Memory B cell (primary cell): ENCODE data around the gene FAM32A.
A peak's percentile ranks its signal among the peaks of the same experiment; 100 is the strongest.

Source experiments
- ATAC-seq: fragments of 150-1000 bp; cut with Tn5 transposase; 2 replicates; pipeline ENCODE4 v1.10.0; 2021; ENCODE audit warnings: low read depth, mild to moderate bottlenecking, moderate library complexity
- DNase-seq, 2 donors: peaks; one replicate each; pipeline ENCODE4 v3.0.0; 2022; ENCODE audit warnings: low spot score in 2 of 2
- H3K27ac Mint-ChIP-seq: one replicate; pipeline ENCODE4 v1.8.0; 2022; ENCODE audit warnings: mild to moderate bottlenecking, moderate library complexity, mixed read lengths
- H3K27me3 Mint-ChIP-seq: one replicate; pipeline ENCODE4 v1.8.0; 2022; ENCODE audit warnings: mixed read lengths
- H3K36me3 Mint-ChIP-seq: one replicate; pipeline ENCODE4 v1.8.0; 2022; ENCODE audit warnings: mild to moderate bottlenecking, mixed read lengths
- H3K4me1 Mint-ChIP-seq: one replicate; pipeline ENCODE4 v1.8.0; 2022; ENCODE audit warnings: mixed read lengths
- H3K4me3 Mint-ChIP-seq: one replicate; pipeline ENCODE4 v1.8.0; 2022; ENCODE audit warnings: mild to moderate bottlenecking, moderate library complexity, mixed read lengths
- H3K9me3 Mint-ChIP-seq: one replicate; pipeline ENCODE4 v1.8.0; 2022; ENCODE audit warnings: mixed read lengths

The FAM32A gene

DNA sequence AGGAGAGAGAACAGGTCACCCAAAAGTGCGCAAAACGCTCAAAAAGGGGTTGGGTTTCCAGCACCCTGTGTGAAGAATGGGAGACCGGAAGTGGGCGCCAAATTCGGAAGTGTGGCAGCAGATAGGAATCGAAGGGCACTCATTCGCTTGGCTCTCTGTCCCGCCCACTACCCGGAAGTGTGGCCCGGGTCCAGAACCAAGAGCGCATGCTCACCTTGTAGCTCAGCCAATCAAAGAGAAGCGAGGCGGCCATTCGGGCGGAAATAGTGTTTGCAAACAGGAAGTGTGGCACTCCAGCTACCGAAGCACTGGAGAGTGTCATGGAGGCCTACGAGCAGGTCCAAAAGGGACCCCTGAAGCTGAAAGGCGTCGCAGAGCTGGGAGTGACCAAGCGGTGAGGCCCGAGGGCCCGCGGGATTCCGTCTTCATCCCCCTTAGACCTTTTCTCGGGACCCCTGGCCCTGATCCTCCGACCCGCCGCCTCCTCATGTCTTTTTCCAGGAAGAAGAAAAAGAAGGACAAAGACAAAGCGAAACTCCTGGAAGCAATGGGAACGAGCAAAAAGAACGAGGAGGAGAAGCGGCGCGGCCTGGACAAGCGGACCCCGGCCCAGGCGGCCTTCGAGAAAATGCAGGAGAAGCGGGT lies at the start of gene FAM32A:
Gene FAM32A (plus strand): TSS at position 288 of the 645 bp plus-strand sequence. CDS start 33 bp downstream, at position 321.
- Mint-ChIP-seq H3K27ac (peak within 1 kb of the TSS; percentile 97), H3K4me1 (peaks cover 19% of the 10 kb centered on the region), H3K4me3 (peak within 1 kb of the TSS; percentile 98), H3K27me3 (no peaks in the 10 kb centered on the region), H3K36me3 (peaks cover 17% of the 10 kb centered on the region), H3K9me3 (no peaks in the 10 kb centered on the region)
- peak; percentile 89 to 99 for DNase-seq
- peak; percentile 90 for ATAC-seq

DNA sequence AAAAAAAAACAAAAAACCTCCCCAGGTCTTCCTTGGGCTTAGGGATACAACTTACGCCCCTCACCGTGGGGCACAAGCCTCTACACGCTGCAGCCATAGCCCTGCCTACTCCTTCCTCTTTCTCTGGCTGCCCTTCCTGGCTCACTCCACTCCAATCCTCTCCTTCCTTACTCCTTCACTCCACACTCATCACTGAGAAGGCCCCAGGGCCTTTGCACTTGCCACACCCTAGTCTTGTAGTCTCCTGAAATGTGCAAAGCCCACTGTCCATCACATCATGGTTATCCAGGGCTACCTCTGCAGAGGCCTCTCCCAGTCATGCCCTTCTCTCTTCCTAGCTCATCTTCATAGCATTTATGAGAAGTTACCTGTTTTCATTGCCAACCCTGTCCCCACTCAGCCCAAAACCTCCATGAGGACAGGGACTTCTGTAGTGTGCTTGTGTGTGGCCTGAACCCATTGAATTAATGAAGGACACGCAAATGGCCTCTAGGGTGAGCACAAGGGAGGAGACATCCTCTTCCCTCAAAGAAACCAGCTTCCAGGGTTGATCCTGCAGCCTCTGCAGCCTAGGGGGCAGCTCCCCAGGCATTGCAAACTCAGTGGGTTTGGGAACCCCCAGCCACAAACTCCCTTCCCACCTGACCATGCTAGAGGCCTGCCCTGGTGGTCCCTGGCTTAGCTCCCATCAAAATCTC lies 49.6 kb upstream of the FAM32A start:
- no peaks in the 10 kb centered on the region for H3K27me3 Mint-ChIP-seq

DNA sequence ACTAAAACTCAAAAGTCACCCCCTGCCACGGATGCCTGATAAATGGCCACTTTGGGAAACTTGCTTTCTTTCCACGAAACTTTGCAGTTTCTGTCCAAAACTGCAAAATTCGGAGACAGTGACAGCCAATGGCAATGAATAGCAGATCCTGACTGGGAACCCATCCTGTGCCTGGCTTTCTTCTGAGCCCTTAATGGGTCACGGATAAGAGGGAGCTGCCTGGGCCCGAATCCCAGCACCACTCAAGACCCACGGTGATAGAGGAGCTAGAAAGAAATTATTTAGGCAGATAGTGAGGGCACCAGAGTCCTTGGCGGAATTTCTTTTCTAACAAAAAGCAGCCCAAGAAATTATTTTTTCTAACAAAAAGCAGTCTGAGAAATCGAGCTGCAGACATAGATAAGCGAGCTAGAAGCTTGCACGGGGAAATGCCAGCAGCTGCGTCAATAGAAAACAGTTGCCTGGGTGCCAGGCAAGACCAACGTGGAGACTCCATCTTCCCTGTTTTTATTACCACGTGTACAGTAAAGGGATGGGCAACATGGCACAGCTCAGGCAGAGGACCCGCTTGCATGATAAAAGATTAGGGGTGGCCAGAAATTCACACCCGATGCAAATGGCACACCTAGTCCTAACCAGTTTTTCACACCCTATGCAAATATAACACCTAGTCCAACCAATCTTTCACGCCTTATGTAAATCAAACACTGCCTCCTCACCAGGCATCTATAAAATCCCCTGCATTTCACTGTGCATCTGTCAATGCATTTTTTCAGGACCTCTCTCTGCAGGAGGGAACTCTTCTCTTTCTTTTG lies 48.8 kb upstream of the FAM32A start:
- no peak for ATAC-seq
- H3K27ac Mint-ChIP-seq, result peak overlapping the region; percentile 25

More for the DNA sequence above, 49.6 kb upstream of the FAM32A start:
- Mint-ChIP-seq H3K9me3 (peaks cover 11% of the 10 kb centered on the region), H3K27ac (peak overlapping the region; percentile 7), H3K36me3 (peaks cover 23% of the 10 kb centered on the region), H3K4me1 (peaks cover 30% of the 10 kb centered on the region), H3K4me3 (peak overlapping the region; percentile 25)
- DNase-seq (no peak), ATAC-seq (no peak)

GRCh38 chr19:16139752-16140151 lies 45.5 kb upstream of the FAM32A start:
- Mint-ChIP-seq H3K4me1 (peaks cover 42% of the 10 kb centered on the region), H3K27ac (peak overlapping the region; percentile 92)
- no peak for ATAC-seq

More for the DNA sequence above, 48.8 kb upstream of the FAM32A start:
- H3K27me3 Mint-ChIP-seq, result no peaks in the 10 kb centered on the region
- H3K9me3 Mint-ChIP-seq, result peaks cover 7% of the 10 kb centered on the region
- H3K36me3 Mint-ChIP-seq, result peaks cover 19% of the 10 kb centered on the region
- H3K4me1 Mint-ChIP-seq, result peaks cover 32% of the 10 kb centered on the region
- no peak for DNase-seq
- H3K4me3 Mint-ChIP-seq, result no peak overlapping the region

GRCh38 chr19:16141043-16141442 lies 44.2 kb upstream of the FAM32A start:
- ATAC-seq, result peak; percentile 60
- Mint-ChIP-seq H3K4me1 (peaks cover 38% of the 10 kb centered on the region), H3K27me3 (no peaks in the 10 kb centered on the region), H3K36me3 (peaks cover 11% of the 10 kb centered on the region), H3K4me3 (peak overlapping the region; percentile 52), H3K9me3 (peaks cover 3% of the 10 kb centered on the region), H3K27ac (peak overlapping the region; percentile 98)
- peak; percentile 61 to 66 for DNase-seq

More at GRCh38 chr19:16139752-16140151, 45.5 kb upstream of the FAM32A start:
- H3K27me3 Mint-ChIP-seq, result no peaks in the 10 kb centered on the region
- peaks cover 7% of the 10 kb centered on the region for H3K36me3 Mint-ChIP-seq
- peaks cover 3% of the 10 kb centered on the region for H3K9me3 Mint-ChIP-seq
- peak overlapping the region; percentile 39 for H3K4me3 Mint-ChIP-seq
- DNase-seq, result no peak

- no peak for ATAC-seq
- Mint-ChIP-seq H3K9me3 (peaks cover 3% of the 10 kb centered on the region), H3K36me3 (peaks cover 13% of the 10 kb centered on the region), H3K4me1 (peaks cover 34% of the 10 kb centered on the region), H3K4me3 (peak overlapping the region; percentile 9), H3K27me3 (no peaks in the 10 kb centered on the region), H3K27ac (peak overlapping the region; percentile 98)
- no peak for DNase-seq
Observed at GRCh38 chr19:16142032-16142580, 43.1 kb upstream of the FAM32A start.

GRCh38 chr19:16143399-16144215 lies 41.6 kb upstream of the FAM32A start, which contains the start of gene HSH2D:
Gene HSH2D, plus strand, starts transcription at chr19:16143685. Its CDS starts 5,066 bp downstream, at chr19:16148751.
- Mint-ChIP-seq H3K36me3 (peaks cover 13% of the 10 kb centered on the region), H3K27me3 (no peaks in the 10 kb centered on the region), H3K27ac (peak within 1 kb of the TSS; percentile 98), H3K4me3 (peak within 1 kb of the TSS; percentile 99), H3K4me1 (peaks cover 34% of the 10 kb centered on the region), H3K9me3 (peaks cover 3% of the 10 kb centered on the region)
- ATAC-seq (peak; percentile 79), DNase-seq (peak; percentile 84 to 85)

DNA sequence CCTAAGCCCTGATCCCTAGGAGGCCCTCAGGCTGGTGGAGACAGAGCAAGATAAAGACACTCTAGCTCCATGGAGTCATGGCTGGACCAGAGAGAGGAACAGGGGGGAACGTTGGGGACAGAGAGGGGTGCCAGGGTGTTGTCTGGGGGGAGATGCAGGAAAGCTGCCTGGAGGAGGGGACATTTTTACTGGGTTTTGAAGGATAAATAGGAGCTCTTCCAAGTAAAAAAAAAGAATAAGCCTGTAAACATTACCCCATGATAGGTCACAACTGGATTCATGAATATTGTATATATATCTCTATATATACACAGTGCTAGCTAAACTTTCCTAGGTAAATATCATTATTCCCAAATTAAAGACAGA lies 41.0 kb upstream of the FAM32A start:
- peak overlapping the region; percentile 99 for H3K4me3 Mint-ChIP-seq
- peaks cover 39% of the 10 kb centered on the region for H3K4me1 Mint-ChIP-seq
- peaks cover 3% of the 10 kb centered on the region for H3K9me3 Mint-ChIP-seq
- H3K36me3 Mint-ChIP-seq, result peaks cover 17% of the 10 kb centered on the region
- no peak for DNase-seq
- H3K27me3 Mint-ChIP-seq, result no peaks in the 10 kb centered on the region
- H3K27ac Mint-ChIP-seq, result peak overlapping the region; percentile 98
- no peak for ATAC-seq

DNA sequence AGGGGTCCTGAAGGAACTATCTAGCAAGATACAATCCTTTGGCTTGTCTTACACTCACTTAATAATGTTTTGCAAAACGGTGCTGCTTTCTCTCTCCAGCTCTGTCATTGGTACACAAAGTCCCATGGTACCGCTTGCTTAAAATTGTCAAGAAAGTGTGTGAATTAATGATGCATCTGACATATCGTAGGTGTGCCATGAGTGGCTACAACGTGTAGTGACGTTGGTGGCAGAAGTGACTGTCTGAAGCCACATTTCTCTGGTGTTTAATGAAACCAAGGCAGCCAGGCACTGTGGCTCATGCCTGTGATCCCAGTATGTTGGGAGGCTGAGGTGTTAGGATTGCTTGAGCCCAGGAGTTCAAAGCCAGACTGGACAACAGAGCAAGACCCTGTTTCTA lies 39.1 kb upstream of the FAM32A start:
- H3K4me3 Mint-ChIP-seq, result peak overlapping the region; percentile 99

DNA sequence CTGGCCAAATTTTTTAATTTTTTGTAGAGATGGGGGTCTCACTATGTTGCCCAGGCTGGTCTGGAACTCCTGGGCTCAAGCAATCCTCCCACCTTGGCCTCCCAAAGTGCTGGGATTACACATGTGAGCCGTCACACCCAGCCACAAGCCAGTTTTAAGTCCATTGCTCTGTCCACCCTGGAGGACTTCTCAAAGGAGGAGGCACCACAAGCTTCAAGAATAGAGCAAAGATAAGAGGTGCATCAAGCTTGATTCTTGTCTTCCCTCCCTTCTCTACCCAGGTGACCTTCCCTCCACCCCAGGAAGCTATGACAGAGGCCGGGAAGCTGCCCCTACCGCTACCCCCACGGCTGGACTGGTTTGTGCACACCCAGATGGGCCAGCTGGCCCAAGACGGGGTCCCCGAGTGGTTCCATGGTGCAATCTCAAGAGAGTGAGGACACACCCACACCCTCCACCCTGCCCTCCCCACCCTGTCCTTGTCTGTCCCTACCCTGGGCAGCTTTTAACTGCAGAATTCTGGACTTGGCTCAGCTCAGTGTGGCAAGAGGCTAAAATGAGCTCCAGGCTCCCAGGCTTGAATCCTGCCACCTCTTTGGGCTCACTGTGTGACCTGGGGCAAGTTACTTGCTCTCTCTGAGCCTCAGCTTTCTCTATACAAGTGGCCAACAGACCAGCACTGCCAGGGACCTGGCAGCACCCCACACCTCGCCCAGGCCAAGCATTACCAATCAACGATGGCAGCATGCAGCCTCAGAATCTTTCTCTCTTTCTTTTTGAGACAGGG lies 36.6 kb upstream of the FAM32A start:
- no peaks in the 10 kb centered on the region for H3K9me3 Mint-ChIP-seq
- ATAC-seq, result no peak
- peak overlapping the region; percentile 49 for H3K27ac Mint-ChIP-seq
- H3K36me3 Mint-ChIP-seq, result peaks cover 24% of the 10 kb centered on the region
- no peak for DNase-seq
- H3K27me3 Mint-ChIP-seq, result no peaks in the 10 kb centered on the region
- peaks cover 25% of the 10 kb centered on the region for H3K4me1 Mint-ChIP-seq
- H3K4me3 Mint-ChIP-seq, result peak overlapping the region; percentile 69

More for the DNA sequence above, 39.1 kb upstream of the FAM32A start:
- DNase-seq, result no peak
- H3K27ac Mint-ChIP-seq, result peak overlapping the region; percentile 98
- H3K36me3 Mint-ChIP-seq, result peaks cover 19% of the 10 kb centered on the region
- H3K9me3 Mint-ChIP-seq, result peaks cover 3% of the 10 kb centered on the region
- H3K27me3 Mint-ChIP-seq, result no peaks in the 10 kb centered on the region
- no peak for ATAC-seq
- H3K4me1 Mint-ChIP-seq, result peaks cover 39% of the 10 kb centered on the region

GRCh38 chr19:16153582-16154336 lies 31.5 kb upstream of the FAM32A start:
- H3K4me3 Mint-ChIP-seq, result no peak overlapping the region
- H3K36me3 Mint-ChIP-seq, result peaks cover 45% of the 10 kb centered on the region
- no peaks in the 10 kb centered on the region for H3K27me3 Mint-ChIP-seq
- ATAC-seq, result no peak
- peak overlapping the region; percentile 20 for H3K27ac Mint-ChIP-seq
- H3K4me1 Mint-ChIP-seq, result peaks cover 37% of the 10 kb centered on the region
- no peaks in the 10 kb centered on the region for H3K9me3 Mint-ChIP-seq
- DNase-seq, result no peak

DNA sequence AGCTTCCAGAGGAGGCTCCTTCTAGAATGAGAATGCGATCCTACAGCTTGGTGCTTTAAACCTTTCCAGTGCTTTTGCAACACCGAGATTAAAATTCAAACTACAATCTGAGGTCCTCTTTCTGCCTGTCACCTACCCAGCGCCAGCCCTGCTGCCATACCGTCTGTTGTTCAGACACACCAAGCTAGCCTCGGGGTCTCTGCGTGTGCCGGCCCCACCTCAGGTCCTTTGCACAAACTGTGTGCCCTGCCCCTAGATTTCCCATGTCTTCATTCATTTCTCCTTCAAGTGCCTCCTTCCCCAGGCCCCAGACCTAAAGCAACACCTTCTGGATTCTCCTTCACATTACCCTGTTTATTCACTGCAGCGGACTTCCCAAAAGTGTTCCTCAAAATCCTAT lies 30.7 kb upstream of the FAM32A start:
- ATAC-seq (no peak), DNase-seq (no peak)
- no peaks in the 10 kb centered on the region for H3K27me3 Mint-ChIP-seq
- peak overlapping the region; percentile 70 for H3K27ac Mint-ChIP-seq
- H3K36me3 Mint-ChIP-seq, result peaks cover 39% of the 10 kb centered on the region
- H3K4me1 Mint-ChIP-seq, result peaks cover 29% of the 10 kb centered on the region
- H3K9me3 Mint-ChIP-seq, result no peaks in the 10 kb centered on the region
- no peak overlapping the region for H3K4me3 Mint-ChIP-seq
